Epithelial cell of proximal tubule (primary cell): ENCODE results near the gene MRPL17. TPM values are rescaled to one million over a fixed set of nuclear protein-coding genes. Genes with fewer than 3 reads are reported as not detected.

Experiments used
- DNase-seq: peaks from one replicate; pipeline ENCODE4 v3.0.0-alpha.2; 2011; ENCODE audit warnings: low read depth
- H3K4me3 ChIP-seq: 2 replicates; pipeline ENCODE4 v1.5.1; 2011; ENCODE audit warnings: low read depth, mild to moderate bottlenecking, low read length
- total RNA-seq: library from RNA; depleted of rRNA; stranded (reverse); fragments of >200 nt; gene quantifications from 2 replicates; pipeline ENCODE4 v1.2.3, GENCODE V29; 2015
- TF ChIP-seq, protein P1 (sequence below): conservative IDR thresholded peaks from 2 replicates; pipeline ENCODE4 v1.5.1; 2012; ENCODE audit warnings: low read depth, mild to moderate bottlenecking, low read length

Gene MRPL17
- total RNA-seq, 1 donor from 2014 or later, result 44.7 TPM

DNA sequence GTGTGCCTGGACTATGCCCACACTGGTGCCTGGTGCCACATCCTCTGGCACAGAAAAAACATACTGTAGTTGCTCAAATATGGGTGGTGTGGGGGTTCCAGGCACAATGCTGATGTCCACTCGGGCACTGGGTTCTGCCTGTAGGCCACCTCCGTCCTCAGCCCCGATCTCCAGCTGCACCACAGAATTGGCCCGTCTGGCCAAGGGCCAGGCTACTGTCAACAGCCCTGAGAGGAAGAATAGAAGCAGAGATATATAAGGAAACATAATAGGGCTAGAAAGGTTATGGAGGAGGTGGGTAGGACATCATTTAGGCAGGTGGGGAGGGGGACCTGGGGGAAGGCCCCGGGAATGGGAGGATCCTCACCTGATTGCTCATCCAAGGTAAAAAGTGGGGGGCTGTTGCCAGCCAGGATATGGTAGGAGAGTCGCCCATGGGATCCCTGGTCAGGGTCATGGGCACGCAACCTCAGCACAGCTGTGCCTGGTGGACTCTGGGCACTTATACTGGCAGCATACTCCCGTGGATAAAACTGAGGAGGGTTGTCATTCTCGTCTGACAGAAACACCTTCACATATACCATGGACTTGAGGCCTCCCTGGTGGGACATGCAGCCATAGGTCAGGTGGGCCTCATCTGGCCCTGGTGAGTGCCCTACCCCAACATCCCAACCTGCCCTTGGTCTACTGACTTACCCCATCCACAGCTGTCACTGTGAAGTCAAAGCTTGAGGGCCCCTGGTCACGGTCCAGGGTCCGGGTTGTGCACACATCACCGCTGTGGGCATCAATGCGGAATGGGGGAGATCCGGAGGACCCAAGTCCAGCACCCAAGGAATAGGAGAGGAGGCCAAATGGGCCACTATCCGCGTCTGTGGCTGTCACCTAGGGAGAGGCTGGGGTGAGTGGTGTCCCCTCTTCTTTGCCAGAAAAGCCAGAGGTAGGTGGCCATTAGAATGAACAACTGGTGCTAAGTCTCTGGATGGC lies 49.4 kb downstream of the MRPL17 start:
- H3K4me3 ChIP-seq, result no peak overlapping the region
- DNase-seq, result no peak
- TF ChIP-seq, protein P1, sequence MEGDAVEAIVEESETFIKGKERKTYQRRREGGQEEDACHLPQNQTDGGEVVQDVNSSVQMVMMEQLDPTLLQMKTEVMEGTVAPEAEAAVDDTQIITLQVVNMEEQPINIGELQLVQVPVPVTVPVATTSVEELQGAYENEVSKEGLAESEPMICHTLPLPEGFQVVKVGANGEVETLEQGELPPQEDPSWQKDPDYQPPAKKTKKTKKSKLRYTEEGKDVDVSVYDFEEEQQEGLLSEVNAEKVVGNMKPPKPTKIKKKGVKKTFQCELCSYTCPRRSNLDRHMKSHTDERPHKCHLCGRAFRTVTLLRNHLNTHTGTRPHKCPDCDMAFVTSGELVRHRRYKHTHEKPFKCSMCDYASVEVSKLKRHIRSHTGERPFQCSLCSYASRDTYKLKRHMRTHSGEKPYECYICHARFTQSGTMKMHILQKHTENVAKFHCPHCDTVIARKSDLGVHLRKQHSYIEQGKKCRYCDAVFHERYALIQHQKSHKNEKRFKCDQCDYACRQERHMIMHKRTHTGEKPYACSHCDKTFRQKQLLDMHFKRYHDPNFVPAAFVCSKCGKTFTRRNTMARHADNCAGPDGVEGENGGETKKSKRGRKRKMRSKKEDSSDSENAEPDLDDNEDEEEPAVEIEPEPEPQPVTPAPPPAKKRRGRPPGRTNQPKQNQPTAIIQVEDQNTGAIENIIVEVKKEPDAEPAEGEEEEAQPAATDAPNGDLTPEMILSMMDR, result no peak

DNA sequence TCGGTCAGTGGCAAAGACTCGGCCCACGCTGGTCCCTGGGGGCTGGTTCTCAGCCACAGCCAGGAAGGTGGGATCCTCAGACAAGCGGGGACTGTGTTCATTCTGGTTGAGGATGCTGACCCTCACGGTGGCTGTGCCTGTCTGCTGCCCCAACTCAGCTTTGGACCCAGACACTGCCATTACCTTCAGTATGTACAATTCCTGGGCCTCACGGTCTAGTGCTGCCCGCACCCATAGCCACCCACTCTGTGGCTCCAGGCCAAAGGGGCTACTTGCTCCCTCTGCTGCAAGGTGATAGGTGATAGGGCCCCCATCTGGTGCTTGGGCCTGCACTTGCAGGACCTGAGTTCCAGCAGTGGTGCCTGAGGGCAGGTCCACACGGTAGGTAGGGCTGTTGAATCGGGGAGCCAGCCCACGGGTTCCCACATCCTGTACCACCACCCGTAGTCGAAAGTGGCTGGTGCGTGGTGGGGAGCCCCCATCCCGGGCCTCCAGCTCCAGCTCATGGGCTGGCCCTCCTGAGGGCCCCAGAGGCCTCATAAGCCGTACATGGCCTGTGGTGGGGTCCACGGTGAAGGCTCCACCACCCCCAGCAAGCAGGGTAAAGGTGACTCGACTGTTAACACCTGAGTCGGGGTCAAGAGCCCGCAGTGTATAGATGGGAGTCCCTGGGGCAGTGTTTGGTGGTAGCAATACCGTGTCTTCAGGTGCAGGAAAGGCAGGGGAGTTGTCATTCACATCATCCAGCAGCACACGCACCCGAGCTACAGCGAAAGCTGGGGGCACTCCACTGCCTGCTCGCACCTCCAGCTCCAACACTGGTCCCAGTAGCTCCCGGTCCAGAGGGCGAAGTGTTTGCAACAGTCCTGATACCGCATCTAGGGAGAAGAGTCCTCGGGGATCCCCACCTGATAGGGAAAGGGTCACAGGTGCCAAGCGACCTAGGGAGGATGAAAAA lies 50.7 kb downstream of the MRPL17 start:
- TF ChIP-seq, protein P1, result no peak
- H3K4me3 ChIP-seq, result no peak overlapping the region
- DNase-seq, result no peak

DNA sequence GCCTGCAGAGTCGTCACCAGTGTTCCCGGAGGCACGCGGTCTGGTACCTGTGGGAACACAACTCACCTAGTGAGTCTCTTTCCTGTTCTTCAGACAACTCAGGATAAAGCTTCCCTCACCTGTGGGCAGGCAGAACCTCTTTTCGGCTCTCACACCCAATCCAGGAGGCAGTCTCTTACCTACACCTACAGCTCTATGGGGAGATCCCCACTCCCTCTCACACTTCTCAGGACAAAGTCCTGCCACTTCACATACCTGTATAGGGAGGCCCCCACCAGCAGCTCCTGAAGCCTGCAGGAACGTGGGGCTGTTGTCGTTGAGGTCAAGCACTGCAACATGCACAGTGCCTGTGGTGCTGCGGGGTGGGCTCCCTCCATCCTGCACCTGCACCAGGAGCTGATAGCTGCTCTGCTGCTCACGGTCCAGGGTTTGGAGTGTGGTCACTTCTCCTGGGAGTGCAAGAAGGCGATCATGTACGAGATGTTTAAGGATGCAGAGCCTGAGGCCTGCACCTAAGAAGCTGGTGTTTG lies 51.7 kb downstream of the MRPL17 start:
- TF ChIP-seq, protein P1, result no peak
- no peak overlapping the region for H3K4me3 ChIP-seq
- DNase-seq, result no peak

DNA sequence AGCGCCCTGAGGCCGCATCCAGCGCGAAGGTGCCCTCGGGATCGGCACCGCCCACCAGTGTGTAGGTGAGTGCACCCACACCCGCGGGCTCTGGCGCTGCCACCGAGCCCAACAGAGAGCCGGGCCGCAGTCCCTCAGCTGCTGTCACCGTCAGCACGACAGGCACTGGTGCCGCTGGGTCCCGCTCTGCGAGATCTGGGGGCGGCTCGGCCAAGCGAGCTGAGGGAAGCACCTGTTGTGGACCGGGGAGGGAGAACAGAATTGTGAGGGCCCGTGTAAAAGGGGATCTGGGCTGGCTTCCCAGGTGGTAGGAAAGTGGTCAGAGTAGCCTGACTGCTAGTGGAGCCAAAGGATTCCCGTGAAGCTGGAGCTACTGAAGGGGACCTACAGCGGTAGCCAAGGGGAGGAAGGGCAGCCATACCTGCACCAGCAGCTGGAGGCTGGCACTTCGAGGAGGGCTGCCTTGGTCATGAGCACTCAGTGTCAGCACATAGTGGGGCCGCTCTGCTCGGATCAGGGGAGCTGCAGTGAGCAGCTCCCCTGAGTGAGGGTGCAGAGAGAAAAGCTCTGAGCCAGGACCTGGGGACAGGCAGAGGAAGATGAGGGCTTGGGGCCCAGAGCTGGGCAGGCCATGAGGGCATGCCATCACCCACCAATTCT lies 52.4 kb downstream of the MRPL17 start:
- TF ChIP-seq, protein P1, result no peak
- H3K4me3 ChIP-seq, result peak overlapping the region; percentile 33
- DNase-seq, result no peak

Other genes starting within 250 kb of the MRPL17 start
- gene HPX, start 242.4 kb downstream of the MRPL17 start, total RNA-seq, result 0.06 and 1.0 TPM in 2 replicates
- gene TRIM3, start 209.4 kb downstream of the MRPL17 start, total RNA-seq, result 10.0 and 31.0 TPM in 2 replicates
- gene ARFIP2, start 202.0 kb downstream of the MRPL17 start, total RNA-seq, result 55.2 and 57.7 TPM in 2 replicates
- gene TIMM10B, start 201.8 kb downstream of the MRPL17 start, total RNA-seq, result 27.0 and 34.9 TPM in 2 replicates
- gene DNHD1, start 186.1 kb downstream of the MRPL17 start, total RNA-seq, result 1.0 and 1.2 TPM in 2 replicates
- 6.7 and 20.5 TPM in 2 replicates for gene RRP8, start 79.7 kb downstream of the MRPL17 start, total RNA-seq
- 118 and 184 TPM in 2 replicates for gene ILK, start 79.6 kb downstream of the MRPL17 start, total RNA-seq
- 108 and 205 TPM in 2 replicates for gene TAF10, start 71.1 kb downstream of the MRPL17 start, total RNA-seq
- gene TPP1, start 63.9 kb downstream of the MRPL17 start, total RNA-seq, result 7.4 and 15.4 TPM in 2 replicates
- gene DCHS1, start 27.5 kb downstream of the MRPL17 start, total RNA-seq, result 1.2 and 1.8 TPM in 2 replicates
- gene OR2AG2, start 88.6 kb upstream of the MRPL17 start, total RNA-seq, result 0.14 TPM in 1 of 2 replicates, not detected in the other
- gene OR2AG1, start 99.7 kb upstream of the MRPL17 start, total RNA-seq, result not detected in 2 replicates
- gene OR6A2, start 116.3 kb upstream of the MRPL17 start, total RNA-seq, result 0.07 TPM in 1 of 2 replicates, not detected in the other
- gene OR10A5, start 162.3 kb upstream of the MRPL17 start, total RNA-seq, result not detected in 2 replicates
- not detected in 2 replicates for gene OR10A2, start 179.7 kb upstream of the MRPL17 start, total RNA-seq
- gene OR10A4, start 193.3 kb upstream of the MRPL17 start, total RNA-seq, result not detected in 2 replicates
- 0.35 TPM in 1 of 2 replicates, not detected in the other for gene OR2D2, start 209.2 kb upstream of the MRPL17 start, total RNA-seq
- gene OR2D3, start 237.7 kb upstream of the MRPL17 start, total RNA-seq, result not detected in 2 replicates
- gene ZNF215, start 243.1 kb upstream of the MRPL17 start, total RNA-seq, result 2.8 and 5.6 TPM in 2 replicates